ENCODE measurements around the gene PTRH1.

Gene PTRH1

GRCh38 chr9:127726871-127727270, 11.4 kb upstream of the PTRH1 start:
- H3K36me3 ChIP-seq (ENCODE audit: control insufficient read depth, insufficient read depth, low read length): no peaks in the 10 kb centered on the region
- TF ChIP-seq CTCF (IDR thresholded peaks at IDR 0.05): no peak
- no peak overlapping the region for H3K9ac ChIP-seq
- H2AFZ ChIP-seq: no peak overlapping the region
- H3K27ac ChIP-seq: no peak overlapping the region
- H3K9me3 ChIP-seq (ENCODE audit: control insufficient read depth, low read length): no peaks in the 10 kb centered on the region
- H3K79me2 ChIP-seq: no peaks in the 10 kb centered on the region
- no peaks in the 10 kb centered on the region for H3K4me1 ChIP-seq
- H3K27me3 ChIP-seq (ENCODE audit: control insufficient read depth, insufficient read depth, low read length): no peaks in the 10 kb centered on the region
- no peak overlapping the region for H3K4me3 ChIP-seq (ENCODE audit: low read depth, low read length)
- H3K4me2 ChIP-seq (ENCODE audit: low read length): no peak overlapping the region

DNA sequence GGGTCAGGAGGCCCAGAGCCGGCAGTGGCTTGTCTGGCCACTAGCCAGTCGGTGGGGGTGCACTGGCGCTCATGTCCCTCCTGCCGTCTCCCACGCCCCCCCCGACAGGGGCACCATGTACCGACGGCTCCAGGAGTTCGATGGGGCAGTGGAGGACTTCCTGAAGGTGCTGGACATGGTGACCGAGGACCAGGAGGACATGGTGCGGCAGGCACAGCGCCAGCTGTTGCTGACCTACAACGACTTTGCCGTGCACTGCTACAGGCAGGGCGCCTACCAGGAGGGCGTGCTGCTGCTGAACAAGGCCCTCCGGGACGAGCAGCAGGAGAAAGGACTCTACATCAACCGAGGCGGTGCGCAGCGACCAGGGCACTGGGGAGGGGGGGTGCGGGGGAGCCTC, 8.5 kb upstream of the PTRH1 start:
- H3K36me3 ChIP-seq (ENCODE audit: control insufficient read depth, insufficient read depth, low read length): no peaks in the 10 kb centered on the region
- H2AFZ ChIP-seq: no peak overlapping the region
- H3K4me3 ChIP-seq (ENCODE audit: low read depth, low read length): no peak overlapping the region
- no peak overlapping the region for H3K4me2 ChIP-seq (ENCODE audit: low read length)
- H3K9me3 ChIP-seq (ENCODE audit: control insufficient read depth, low read length): no peaks in the 10 kb centered on the region
- H3K27ac ChIP-seq: no peak overlapping the region
- no peaks in the 10 kb centered on the region for H3K79me2 ChIP-seq
- H3K4me1 ChIP-seq: no peaks in the 10 kb centered on the region
- no peaks in the 10 kb centered on the region for H3K27me3 ChIP-seq (ENCODE audit: control insufficient read depth, insufficient read depth, low read length)
- no peak overlapping the region for H3K9ac ChIP-seq
- TF ChIP-seq CTCF (IDR thresholded peaks at IDR 0.05): no peak

DNA sequence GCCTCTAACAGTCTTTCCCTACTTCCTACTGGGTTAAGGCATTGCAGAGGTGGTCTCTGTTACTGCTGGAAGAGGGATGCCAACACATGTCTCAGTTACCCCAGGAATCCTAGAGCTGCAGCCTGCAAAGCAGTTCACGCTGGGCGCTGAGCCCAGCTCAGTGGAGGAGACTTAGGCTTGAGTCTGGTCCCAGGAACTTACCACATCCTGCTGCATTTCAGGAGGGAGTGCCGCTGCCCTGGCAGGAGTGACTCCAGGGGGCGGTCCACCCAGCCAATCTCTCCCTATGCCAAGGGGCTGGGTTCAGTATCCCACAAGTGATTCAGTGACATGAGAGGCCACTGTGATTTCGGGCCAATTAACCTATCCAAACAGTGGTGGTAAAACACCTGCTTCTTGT, 8.0 kb upstream of the PTRH1 start:
- no peak for TF ChIP-seq CTCF (IDR thresholded peaks at IDR 0.05)
- Histone ChIP-seq H3K9me3 (ENCODE audit: control insufficient read depth, low read length) (no peaks in the 10 kb centered on the region), H3K4me3 (ENCODE audit: low read depth, low read length) (no peak overlapping the region), H3K27me3 (ENCODE audit: control insufficient read depth, insufficient read depth, low read length) (no peaks in the 10 kb centered on the region), H3K9ac (no peak overlapping the region), H3K79me2 (no peaks in the 10 kb centered on the region), H3K36me3 (ENCODE audit: control insufficient read depth, insufficient read depth, low read length) (no peaks in the 10 kb centered on the region), H3K27ac (no peak overlapping the region), H3K4me2 (ENCODE audit: low read length) (no peak overlapping the region), H2AFZ (no peak overlapping the region), H3K4me1 (no peaks in the 10 kb centered on the region)

DNA sequence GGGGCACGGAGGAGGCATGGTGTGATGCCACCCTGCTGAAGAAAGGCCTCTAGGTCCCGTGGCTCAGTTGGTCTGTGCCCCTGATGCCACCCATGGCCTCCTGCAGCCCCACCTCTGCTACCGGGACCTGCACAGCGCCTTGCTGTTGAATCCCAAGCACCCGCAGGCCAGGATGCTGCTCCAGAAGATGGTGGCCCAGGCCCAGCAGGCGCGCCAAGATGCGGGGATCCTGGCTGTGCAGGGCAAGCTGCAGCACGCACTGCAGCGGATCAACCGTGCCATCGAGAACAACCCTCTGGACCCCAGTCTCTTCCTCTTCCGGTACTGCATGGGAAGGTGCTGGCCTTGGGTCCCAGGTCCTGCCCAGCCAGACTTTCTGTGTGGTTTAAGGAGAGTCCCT, 7.5 kb upstream of the PTRH1 start:
- H3K9ac ChIP-seq: no peak overlapping the region
- H3K4me2 ChIP-seq (ENCODE audit: low read length): no peak overlapping the region
- no peaks in the 10 kb centered on the region for H3K79me2 ChIP-seq
- H3K27me3 ChIP-seq (ENCODE audit: control insufficient read depth, insufficient read depth, low read length): no peaks in the 10 kb centered on the region
- no peak overlapping the region for H3K27ac ChIP-seq
- TF ChIP-seq CTCF (IDR thresholded peaks at IDR 0.05): no peak
- no peaks in the 10 kb centered on the region for H3K36me3 ChIP-seq (ENCODE audit: control insufficient read depth, insufficient read depth, low read length)
- H3K9me3 ChIP-seq (ENCODE audit: control insufficient read depth, low read length): no peaks in the 10 kb centered on the region
- H3K4me3 ChIP-seq (ENCODE audit: low read depth, low read length): no peak overlapping the region
- H2AFZ ChIP-seq: no peak overlapping the region
- H3K4me1 ChIP-seq: no peaks in the 10 kb centered on the region

DNA sequence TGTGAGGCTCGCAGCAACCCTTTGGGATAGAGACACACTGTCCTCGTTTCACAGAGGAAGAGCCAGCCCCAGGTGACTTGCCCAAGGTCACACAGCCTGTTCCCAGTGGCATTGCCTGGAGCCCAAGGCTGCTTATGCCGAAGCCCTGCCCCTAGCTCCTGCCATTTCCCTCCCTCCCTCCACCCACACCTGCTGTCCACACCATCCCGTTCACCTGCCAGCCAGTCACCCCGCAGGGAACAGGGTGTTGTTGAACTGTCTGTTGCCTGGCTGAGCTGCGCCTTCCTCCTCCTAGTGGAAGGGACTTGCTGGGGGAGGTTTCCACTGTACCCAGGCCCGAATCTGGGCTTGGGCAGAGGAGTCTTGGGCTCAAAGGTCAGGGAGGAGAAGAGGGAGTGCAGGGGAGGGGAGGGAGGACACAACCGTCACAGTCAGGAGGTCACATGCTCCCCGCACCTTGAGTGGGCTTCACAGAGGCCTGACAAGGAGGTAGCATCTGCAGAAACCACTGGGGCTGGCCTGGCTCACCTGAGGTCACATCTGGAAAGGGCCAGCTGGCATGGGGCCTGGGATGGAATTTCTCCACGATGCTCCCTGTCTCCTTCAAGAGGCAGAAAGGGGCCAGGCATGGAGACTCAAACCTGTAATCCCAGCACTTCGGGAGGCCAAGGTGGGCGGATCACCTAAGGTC, 6.7 kb upstream of the PTRH1 start:
- no peak overlapping the region for H3K4me2 ChIP-seq (ENCODE audit: low read length)
- H3K27ac ChIP-seq: no peak overlapping the region
- no peaks in the 10 kb centered on the region for H3K27me3 ChIP-seq (ENCODE audit: control insufficient read depth, insufficient read depth, low read length)
- H3K4me1 ChIP-seq: no peaks in the 10 kb centered on the region
- H3K79me2 ChIP-seq: no peaks in the 10 kb centered on the region
- H2AFZ ChIP-seq: no peak overlapping the region
- no peaks in the 10 kb centered on the region for H3K9me3 ChIP-seq (ENCODE audit: control insufficient read depth, low read length)
- no peaks in the 10 kb centered on the region for H3K36me3 ChIP-seq (ENCODE audit: control insufficient read depth, insufficient read depth, low read length)
- H3K9ac ChIP-seq: no peak overlapping the region
- H3K4me3 ChIP-seq (ENCODE audit: low read depth, low read length): no peak overlapping the region
- no peak for TF ChIP-seq CTCF (IDR thresholded peaks at IDR 0.05)

Measured in parathyroid adenoma (tissue), 2 donors.